NT2/D1 (cell line): ENCODE results near the gene WFS1.

Source experiments
- SUZ12 ChIP-seq: IDR thresholded peaks from 2 replicates; pipeline ENCODE4 v1.6.1; 2011; ENCODE audit not compliant: insufficient read length, insufficient read depth; ENCODE audit errors: extremely low read depth
- YY1 ChIP-seq: IDR thresholded peaks from 2 replicates; pipeline ENCODE4 v1.6.1; 2011; ENCODE audit not compliant: insufficient read length, insufficient read depth
- ZNF274 ChIP-seq: IDR thresholded peaks from 2 replicates; pipeline ENCODE4 v1.6.1; 2011; ENCODE audit warnings: mild to moderate bottlenecking, low read depth, low read length

- TF ChIP-seq YY1 (no peak), ZNF274 (no peak), SUZ12 (no peak)
These were observed 53.3 kb downstream of the WFS1 start for GRCh38 chr4:6322761-6323566.
